ENCODE data around the gene AGBL4. TPM values are rescaled to one million over a fixed set of nuclear protein-coding genes. Genes with fewer than 3 reads are reported as not detected.

The AGBL4 gene
- polyA plus RNA-seq, 3 donors: 0.05 TPM; not detected in 2

DNA sequence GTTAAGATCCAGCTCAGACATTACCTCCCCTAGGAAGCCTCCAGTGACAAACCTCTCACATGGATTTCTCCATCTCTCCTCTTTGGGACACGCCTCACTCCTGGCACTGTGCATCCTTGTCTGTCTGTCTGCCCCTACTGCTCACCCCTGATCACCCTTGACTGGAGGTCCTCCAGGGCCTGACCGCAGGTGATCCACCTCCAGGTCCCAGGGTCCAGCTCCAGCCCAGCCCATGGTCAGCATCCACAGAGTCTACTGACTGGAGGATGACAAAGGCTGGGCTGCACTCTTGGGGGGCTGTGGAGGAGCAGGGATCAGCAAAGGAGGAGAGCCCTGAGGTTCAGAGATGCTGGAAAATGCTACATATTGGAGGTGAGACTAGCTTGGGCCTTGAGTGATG, 1312.8 kb downstream of the AGBL4 start:
- 94% methylated on average over 2 of the region's 2 CpGs for WGBS (ENCODE audit: insufficient coverage)
- H3K4me1 Mint-ChIP-seq: no peaks in the 10 kb centered on the region
- H3K27me3 ChIP-seq (ENCODE audit: control insufficient read depth in 2 of 2, insufficient read depth in 2 of 2, low read length in 2 of 2): no peaks in the 10 kb centered on the region
- no peaks in the 10 kb centered on the region for H3K4me1 ChIP-seq (ENCODE audit: control insufficient read depth in 1 of 2, insufficient read depth in 2 of 2, low read length in 2 of 2)
- no peak for DNase-seq
- H3K9ac ChIP-seq (ENCODE audit: insufficient read depth, low read length, poor library complexity, severe bottlenecking): no peak overlapping the region
- no peak overlapping the region for H3K4me2 ChIP-seq (replicated peaks; ENCODE audit: extremely low read depth, low read length, poor library complexity, severe bottlenecking)
- peaks cover 1 to 3% (median 2%) of the 10 kb centered on the region in 3 donors for H3K27me3 Mint-ChIP-seq (ENCODE audit: low read depth in 3 of 3)
- H2AFZ ChIP-seq (ENCODE audit: insufficient read depth, low read depth, low read length, poor library complexity, severe bottlenecking): no peak overlapping the region
- no peak overlapping the region for H3K4me3 ChIP-seq (replicated peaks in 1 of 3; ENCODE audit: low read depth in 2 of 3, low read length in 3 of 3)
- intact Hi-C loops (cut with micrococcal nuclease): no loop called here
- no peaks in the 10 kb centered on the region for H3K36me3 ChIP-seq (replicated peaks in 1 of 2; ENCODE audit: control insufficient read depth in 1 of 2, insufficient read depth in 2 of 2, low read length in 2 of 2)
- H3K36me3 Mint-ChIP-seq: no peaks in the 10 kb centered on the region
- H3K9me3 ChIP-seq (replicated peaks in 1 of 2; ENCODE audit: control insufficient read depth in 1 of 2, insufficient read depth in 1 of 2, low read length in 2 of 2): no peaks in the 10 kb centered on the region
- H3K9me3 Mint-ChIP-seq: no peaks in the 10 kb centered on the region
- H3K79me2 ChIP-seq (ENCODE audit: insufficient read depth, low read length): no peaks in the 10 kb centered on the region
- TF ChIP-seq, protein P1, sequence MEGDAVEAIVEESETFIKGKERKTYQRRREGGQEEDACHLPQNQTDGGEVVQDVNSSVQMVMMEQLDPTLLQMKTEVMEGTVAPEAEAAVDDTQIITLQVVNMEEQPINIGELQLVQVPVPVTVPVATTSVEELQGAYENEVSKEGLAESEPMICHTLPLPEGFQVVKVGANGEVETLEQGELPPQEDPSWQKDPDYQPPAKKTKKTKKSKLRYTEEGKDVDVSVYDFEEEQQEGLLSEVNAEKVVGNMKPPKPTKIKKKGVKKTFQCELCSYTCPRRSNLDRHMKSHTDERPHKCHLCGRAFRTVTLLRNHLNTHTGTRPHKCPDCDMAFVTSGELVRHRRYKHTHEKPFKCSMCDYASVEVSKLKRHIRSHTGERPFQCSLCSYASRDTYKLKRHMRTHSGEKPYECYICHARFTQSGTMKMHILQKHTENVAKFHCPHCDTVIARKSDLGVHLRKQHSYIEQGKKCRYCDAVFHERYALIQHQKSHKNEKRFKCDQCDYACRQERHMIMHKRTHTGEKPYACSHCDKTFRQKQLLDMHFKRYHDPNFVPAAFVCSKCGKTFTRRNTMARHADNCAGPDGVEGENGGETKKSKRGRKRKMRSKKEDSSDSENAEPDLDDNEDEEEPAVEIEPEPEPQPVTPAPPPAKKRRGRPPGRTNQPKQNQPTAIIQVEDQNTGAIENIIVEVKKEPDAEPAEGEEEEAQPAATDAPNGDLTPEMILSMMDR (IDR thresholded peaks at IDR 0.05): no peak
- no peak overlapping the region for H3K4me3 Mint-ChIP-seq
- no peaks in the 10 kb centered on the region for H4K20me1 ChIP-seq (ENCODE audit: insufficient read depth, low read length)
- H3K27ac Mint-ChIP-seq: no peak overlapping the region
- H3K27ac ChIP-seq (ENCODE audit: low read depth in 1 of 2, low read length in 2 of 2): no peak overlapping the region

DNA sequence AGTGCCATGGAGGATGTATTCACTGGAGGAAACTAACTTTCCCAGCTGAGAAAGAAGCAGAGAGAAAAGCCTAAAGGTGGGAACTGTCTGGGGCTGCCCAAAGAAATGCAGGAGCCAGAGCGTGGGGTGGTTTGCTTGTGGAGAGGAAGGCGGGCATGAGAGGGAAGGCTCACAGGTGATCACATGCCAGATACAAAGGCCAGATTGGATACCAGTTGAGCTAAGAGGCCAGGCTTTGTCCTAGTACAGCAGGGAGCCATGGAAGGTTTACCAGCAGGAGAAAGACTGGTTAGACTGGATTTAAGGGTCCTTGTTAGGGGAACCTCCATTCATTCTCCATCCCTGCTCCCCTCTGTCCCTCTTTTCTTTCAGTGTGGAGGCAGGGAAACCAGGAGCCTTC, 1313.4 kb downstream of the AGBL4 start:
- Histone ChIP-seq H3K36me3 (replicated peaks in 1 of 2; ENCODE audit: control insufficient read depth in 1 of 2, insufficient read depth in 2 of 2, low read length in 2 of 2) (no peaks in the 10 kb centered on the region), H3K27me3 (ENCODE audit: control insufficient read depth in 2 of 2, insufficient read depth in 2 of 2, low read length in 2 of 2) (no peaks in the 10 kb centered on the region), H3K9ac (ENCODE audit: insufficient read depth, low read length, poor library complexity, severe bottlenecking) (no peak overlapping the region), H4K20me1 (ENCODE audit: insufficient read depth, low read length) (no peaks in the 10 kb centered on the region), H3K9me3 (replicated peaks in 1 of 2; ENCODE audit: control insufficient read depth in 1 of 2, insufficient read depth in 1 of 2, low read length in 2 of 2) (no peaks in the 10 kb centered on the region), H2AFZ (ENCODE audit: insufficient read depth, low read depth, low read length, poor library complexity, severe bottlenecking) (no peak overlapping the region), H3K4me3 (replicated peaks in 1 of 3; ENCODE audit: low read depth in 2 of 3, low read length in 3 of 3) (no peak overlapping the region), H3K27ac (ENCODE audit: low read depth in 1 of 2, low read length in 2 of 2) (no peak overlapping the region), H3K79me2 (ENCODE audit: insufficient read depth, low read length) (no peaks in the 10 kb centered on the region), H3K4me1 (ENCODE audit: control insufficient read depth in 1 of 2, insufficient read depth in 2 of 2, low read length in 2 of 2) (no peaks in the 10 kb centered on the region), H3K4me2 (replicated peaks; ENCODE audit: extremely low read depth, low read length, poor library complexity, severe bottlenecking) (no peak overlapping the region)
- Mint-ChIP-seq H3K4me1 (no peaks in the 10 kb centered on the region), H3K27ac (no peak overlapping the region), H3K9me3 (no peaks in the 10 kb centered on the region), H3K36me3 (no peaks in the 10 kb centered on the region), H3K4me3 (no peak overlapping the region), H3K27me3 (ENCODE audit: low read depth in 3 of 3) (peaks cover 1 to 3% (median 2%) of the 10 kb centered on the region in 3 donors)
- intact Hi-C loops (cut with micrococcal nuclease): no loop called here
- WGBS (ENCODE audit: insufficient coverage): 100% methylated on average over 2 of the region's 2 CpGs
- TF ChIP-seq, protein P1 (IDR thresholded peaks at IDR 0.05): no peak
- no peak for DNase-seq
